Raji (cell line): ENCODE results near the gene MYO1E.

Experiments
- POLR2A ChIP-seq: IDR thresholded peaks from 2 replicates; pipeline ENCODE4 v1.6.1; 2011; ENCODE audit warnings: low read depth, low read length, control low read depth; ENCODE audit not compliant: insufficient read depth

The MYO1E gene

DNA sequence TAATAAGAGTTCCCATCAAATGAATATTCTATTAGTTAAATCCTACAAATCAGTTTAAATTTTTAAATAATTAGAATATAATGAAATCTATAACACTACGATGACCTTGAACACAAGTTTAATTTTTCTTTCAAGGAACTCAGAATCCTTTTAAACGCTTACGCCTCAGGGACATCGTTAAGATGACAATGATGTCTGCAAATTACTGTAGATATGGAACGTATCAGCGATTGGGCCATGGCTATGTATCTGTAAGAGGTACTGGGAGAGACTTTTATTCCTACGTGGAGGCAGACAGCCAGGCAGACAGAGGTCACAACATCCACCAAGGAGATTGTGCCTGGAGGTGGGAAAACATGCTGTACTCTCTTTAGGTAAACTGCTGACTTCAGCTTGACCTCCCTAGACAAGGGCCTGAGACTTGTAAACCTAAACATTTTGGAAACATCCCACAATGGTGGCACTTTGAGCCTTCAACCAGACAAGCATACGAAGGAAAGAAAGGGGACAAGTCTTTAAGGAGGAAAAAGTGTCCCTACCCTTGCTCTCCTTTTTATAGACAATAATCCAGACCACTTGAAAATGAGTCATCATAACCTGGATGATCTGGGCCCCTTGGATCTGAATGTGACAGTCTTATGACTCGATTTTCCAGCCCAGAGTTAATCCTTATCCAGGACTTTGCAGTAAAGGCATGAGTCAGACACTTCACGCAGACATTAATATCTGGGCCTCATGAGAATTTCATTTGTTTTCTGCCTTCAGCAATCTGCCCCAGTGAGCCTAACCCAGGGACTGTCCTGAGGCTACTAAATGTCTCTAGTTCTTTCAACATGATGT lies 172.8 kb downstream of the MYO1E start:
- TF ChIP-seq POLR2A = no peak

GRCh38 chr15:59197454-59197853 lies 175.2 kb downstream of the MYO1E start:
- no peak for TF ChIP-seq POLR2A

DNA sequence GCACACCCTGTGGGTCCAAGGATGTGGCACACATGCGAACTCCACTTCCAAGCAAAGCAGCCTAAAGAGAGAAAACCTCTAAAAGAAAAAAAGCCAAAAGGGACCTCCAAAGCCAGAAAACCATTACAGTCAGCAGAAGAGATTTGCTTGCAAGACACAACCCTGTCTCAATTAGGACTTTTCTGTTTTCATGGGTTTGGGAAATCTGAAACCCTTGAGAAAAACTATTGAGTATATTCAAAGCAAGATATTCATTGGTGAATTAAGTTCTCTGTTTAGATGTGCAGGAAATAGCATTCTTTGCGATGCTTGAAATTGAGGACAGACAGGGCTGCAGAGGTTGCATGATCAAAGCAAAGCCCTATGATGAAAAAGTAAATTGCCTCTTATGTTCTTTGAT lies 176.3 kb downstream of the MYO1E start:
- TF ChIP-seq POLR2A = no peak

DNA sequence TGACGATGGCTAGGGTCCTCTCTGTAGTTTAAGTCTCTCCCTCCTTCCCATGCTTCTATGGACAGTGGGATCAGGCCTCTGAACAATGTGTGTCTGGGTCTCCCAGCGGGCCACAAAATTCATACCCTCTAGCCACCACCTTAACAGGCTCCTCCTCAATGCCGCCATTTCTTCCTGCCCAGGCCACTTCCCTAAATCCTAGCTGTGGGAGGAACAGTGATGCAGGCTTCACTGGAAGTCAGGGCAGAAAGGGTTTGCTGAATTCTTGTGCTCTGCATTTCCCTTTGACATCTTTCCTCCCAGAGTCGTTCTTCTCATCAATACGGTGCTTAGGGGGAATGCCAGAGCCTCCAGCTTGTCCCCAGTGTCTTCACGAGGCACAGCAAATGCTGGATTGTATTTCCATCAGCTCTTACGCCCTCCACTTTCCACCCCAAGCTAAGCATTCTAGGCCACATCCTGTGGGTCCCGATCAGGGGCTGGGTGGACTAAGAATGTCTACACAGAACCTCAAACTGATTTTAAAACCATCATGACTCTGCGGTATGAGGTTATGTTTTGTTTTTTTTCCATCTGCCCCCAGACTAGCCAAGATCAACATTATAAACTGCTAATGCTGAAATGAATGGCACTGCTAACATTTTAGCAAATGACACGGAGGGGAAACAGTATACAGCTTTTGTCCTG lies 177.9 kb downstream of the MYO1E start:
- no peak for TF ChIP-seq POLR2A

- TF ChIP-seq POLR2A = no peak
These were observed 180.8 kb downstream of the MYO1E start for GRCh38 chr15:59191855-59192237.

DNA sequence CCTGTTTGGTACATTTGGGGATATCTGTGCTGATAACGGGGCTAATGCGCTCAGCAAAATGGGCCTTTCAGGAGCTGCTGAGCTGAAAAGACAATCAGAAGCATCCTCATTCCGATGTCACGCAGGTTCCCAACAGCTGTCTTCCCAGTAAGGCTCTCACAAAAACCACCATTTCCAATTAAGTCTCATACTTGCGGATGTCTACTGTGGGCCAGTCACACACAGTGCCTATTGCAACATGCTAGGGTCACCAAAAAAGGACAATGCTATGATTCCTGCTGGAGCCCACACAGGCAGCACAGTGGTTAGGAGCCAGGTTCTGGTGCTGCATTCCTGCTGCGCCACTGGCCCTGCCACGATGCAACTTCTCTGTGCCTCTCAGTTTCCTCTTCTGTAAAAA lies 182.4 kb downstream of the MYO1E start:
- TF ChIP-seq POLR2A = no peak

GRCh38 chr15:59189241-59189640 lies 183.4 kb downstream of the MYO1E start:
- no peak for TF ChIP-seq POLR2A

DNA sequence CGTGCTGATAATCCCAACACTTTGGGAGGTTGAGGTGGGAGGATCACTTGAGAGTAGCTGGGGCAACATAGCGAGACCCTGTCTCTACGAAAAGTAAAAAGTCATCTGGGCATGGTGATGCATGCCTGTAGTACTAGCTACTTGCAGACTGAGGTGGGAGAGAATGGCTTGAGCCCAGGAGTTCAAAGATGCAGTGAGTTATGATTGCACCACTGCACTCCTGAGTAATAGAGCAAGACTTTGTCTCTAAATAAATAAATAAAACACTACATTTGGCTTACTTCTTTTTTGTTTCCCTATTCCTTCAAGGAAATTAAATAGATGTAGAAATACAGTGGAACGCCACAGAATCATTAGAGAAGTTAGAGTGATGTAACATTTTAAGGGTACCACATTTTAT lies 186.2 kb downstream of the MYO1E start:
- TF ChIP-seq POLR2A = no peak

GRCh38 chr15:59185725-59186124 lies 186.9 kb downstream of the MYO1E start:
- TF ChIP-seq POLR2A = no peak

GRCh38 chr15:59180945-59181600 lies 191.6 kb downstream of the MYO1E start:
- TF ChIP-seq POLR2A = no peak

DNA sequence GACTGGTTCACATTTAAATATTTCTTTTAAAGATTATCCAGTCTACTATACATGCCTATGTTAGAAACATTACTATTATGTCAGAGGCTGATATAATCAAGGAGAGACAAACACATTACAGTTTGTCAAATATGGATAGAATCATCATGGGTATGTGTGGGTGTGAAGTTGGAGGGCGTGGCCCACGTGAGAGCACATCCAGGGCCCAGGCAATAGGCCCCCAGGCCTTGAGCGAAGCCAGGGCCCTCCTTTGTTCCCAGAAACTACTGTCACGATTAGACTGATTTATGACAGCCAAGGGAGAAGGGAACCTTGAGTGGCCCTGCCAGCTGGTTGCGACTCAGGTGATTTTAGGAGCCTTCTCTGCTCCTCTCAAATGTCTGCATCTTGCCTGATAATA lies 193.0 kb downstream of the MYO1E start:
- no peak for TF ChIP-seq POLR2A

DNA sequence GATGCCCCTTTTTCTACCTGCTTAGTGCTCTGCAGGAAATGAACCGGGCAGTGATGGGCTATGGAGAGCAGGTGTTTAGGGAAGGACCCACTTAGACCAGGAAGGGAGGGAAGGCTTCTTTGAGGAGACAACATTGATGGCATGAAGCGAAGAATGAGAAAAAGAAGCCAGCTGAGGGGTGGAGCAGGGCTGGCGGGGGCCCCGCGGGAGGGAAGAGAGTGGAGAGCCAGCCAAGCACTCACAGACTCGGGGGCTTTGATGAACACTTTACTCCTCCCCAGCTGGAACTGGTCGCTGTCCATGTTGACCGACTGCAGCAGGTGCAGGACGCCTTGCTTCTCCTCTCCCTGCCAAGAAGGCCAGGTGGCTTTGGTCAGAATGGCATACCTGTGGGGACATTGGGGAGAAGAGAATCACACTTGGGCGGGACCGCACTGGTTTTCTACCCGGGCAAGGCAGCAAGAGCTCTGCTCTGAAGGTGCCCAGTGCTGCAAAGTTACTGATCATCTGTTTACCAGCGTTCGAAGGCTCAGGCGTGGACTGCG lies 194.4 kb downstream of the MYO1E start:
- TF ChIP-seq POLR2A = no peak

DNA sequence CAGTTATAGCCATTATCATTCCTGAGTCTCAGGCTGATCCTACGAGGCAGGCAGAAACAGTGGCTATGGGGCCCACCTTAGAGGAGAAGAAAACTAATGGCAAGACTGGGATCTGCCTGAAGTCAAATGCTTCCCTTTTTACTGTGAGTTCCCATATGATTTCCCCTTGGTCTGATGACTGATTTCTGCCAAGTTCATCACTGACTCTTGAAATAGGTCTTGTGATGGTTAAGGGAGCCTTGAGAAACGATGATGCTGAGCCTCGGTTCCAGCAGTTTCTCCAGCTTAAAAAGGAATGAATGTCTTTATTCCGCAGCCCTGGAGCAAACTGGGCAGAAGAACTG lies 195.4 kb downstream of the MYO1E start:
- no peak for TF ChIP-seq POLR2A

- TF ChIP-seq POLR2A = no peak
These were observed 195.9 kb downstream of the MYO1E start for GRCh38 chr15:59176653-59177316.

- TF ChIP-seq POLR2A = no peak
These were observed 197.5 kb downstream of the MYO1E start for GRCh38 chr15:59174835-59175831.
